Effector memory CD8-positive, alpha-beta T cell (primary cell): ENCODE measurements around the gene KCNQ1.

Experiments
- ATAC-seq: fragments of 150-1000 bp; cut with Tn5 transposase; replicated peaks from 2 replicates; pipeline ENCODE4 v1.10.0; 2021; ENCODE audit warnings: mild to moderate bottlenecking, moderate library complexity
- DNase-seq, 3 experiments: peaks; one replicate each; pipeline ENCODE4 v3.0.0; 2021
- H3K27ac Mint-ChIP-seq, 2 donors: one replicate each; pipeline ENCODE4 v1.8.0; 2022; ENCODE audit warnings: mild to moderate bottlenecking in 2 of 2, mixed read lengths in 2 of 2, moderate library complexity in 2 of 2
- H3K27me3 Mint-ChIP-seq, 2 donors: one replicate each; pipeline ENCODE4 v1.8.0; 2022; ENCODE audit warnings: mixed read lengths in 2 of 2
- H3K36me3 Mint-ChIP-seq: one replicate; pipeline ENCODE4 v1.8.0; 2022; ENCODE audit warnings: mild to moderate bottlenecking, moderate library complexity, mixed read lengths; ENCODE audit not compliant: insufficient read depth
- H3K4me1 Mint-ChIP-seq, 2 donors: one replicate each; pipeline ENCODE4 v1.8.0; 2022; ENCODE audit warnings: low read depth in 2 of 2, mixed read lengths in 2 of 2
- H3K4me3 Mint-ChIP-seq, 2 donors: one replicate each; pipeline ENCODE4 v1.8.0; 2022; ENCODE audit warnings: mild to moderate bottlenecking in 2 of 2, mixed read lengths in 2 of 2, moderate library complexity in 2 of 2
- H3K9me3 Mint-ChIP-seq, 2 donors: one replicate each; pipeline ENCODE4 v1.8.0; 2022; ENCODE audit warnings: mixed read lengths in 2 of 2

Gene KCNQ1

GRCh38 chr11:2714871-2715270 lies 270.1 kb downstream of the KCNQ1 start:
- ATAC-seq (no peak), DNase-seq (no peak)
- H3K27ac Mint-ChIP-seq: no peak overlapping the region
- H3K4me3 Mint-ChIP-seq: no peak overlapping the region
- H3K36me3 Mint-ChIP-seq: no peaks in the 10 kb centered on the region
- peaks cover 0 to 1% of the 10 kb centered on the region in 2 donors for H3K4me1 Mint-ChIP-seq
- no peaks in the 10 kb centered on the region for H3K9me3 Mint-ChIP-seq
- peaks cover 0 to 27% of the 10 kb centered on the region in 2 donors for H3K27me3 Mint-ChIP-seq

GRCh38 chr11:2715716-2716350 lies 271.0 kb downstream of the KCNQ1 start:
- H3K36me3 Mint-ChIP-seq: no peaks in the 10 kb centered on the region
- no peaks in the 10 kb centered on the region for H3K9me3 Mint-ChIP-seq
- no peak for ATAC-seq
- H3K27me3 Mint-ChIP-seq: peaks cover 0 to 27% of the 10 kb centered on the region in 2 donors
- DNase-seq: no peak
- peaks cover 0 to 1% of the 10 kb centered on the region in 2 donors for H3K4me1 Mint-ChIP-seq
- no peak overlapping the region for H3K4me3 Mint-ChIP-seq
- no peak overlapping the region for H3K27ac Mint-ChIP-seq

GRCh38 chr11:2716376-2717095 lies 271.7 kb downstream of the KCNQ1 start:
- Mint-ChIP-seq H3K36me3 (no peaks in the 10 kb centered on the region), H3K9me3 (no peaks in the 10 kb centered on the region), H3K27ac (no peak overlapping the region), H3K27me3 (peaks cover 0 to 27% of the 10 kb centered on the region in 2 donors), H3K4me1 (peaks cover 0 to 1% of the 10 kb centered on the region in 2 donors), H3K4me3 (no peak overlapping the region)
- DNase-seq: no peak
- no peak for ATAC-seq

GRCh38 chr11:2717561-2718325 lies 272.9 kb downstream of the KCNQ1 start:
- Mint-ChIP-seq H3K36me3 (no peaks in the 10 kb centered on the region), H3K27ac (no peak overlapping the region), H3K4me3 (no peak overlapping the region), H3K4me1 (peaks cover 0 to 3% of the 10 kb centered on the region in 2 donors), H3K9me3 (no peaks in the 10 kb centered on the region), H3K27me3 (peaks cover 0 to 22% of the 10 kb centered on the region in 2 donors)
- DNase-seq (no peak), ATAC-seq (no peak)

GRCh38 chr11:2718817-2719438 lies 274.1 kb downstream of the KCNQ1 start:
- peaks cover 0 to 18% of the 10 kb centered on the region in 2 donors for H3K27me3 Mint-ChIP-seq

GRCh38 chr11:2719831-2720590 lies 275.2 kb downstream of the KCNQ1 start:
- ATAC-seq: no peak
- peaks cover 0 to 3% of the 10 kb centered on the region in 2 donors for H3K4me1 Mint-ChIP-seq
- no peak overlapping the region for H3K4me3 Mint-ChIP-seq
- H3K27ac Mint-ChIP-seq: no peak overlapping the region
- no peaks in the 10 kb centered on the region for H3K36me3 Mint-ChIP-seq
- no peaks in the 10 kb centered on the region for H3K9me3 Mint-ChIP-seq
- DNase-seq: no peak
- peaks cover 0 to 9% of the 10 kb centered on the region in 2 donors for H3K27me3 Mint-ChIP-seq

More at GRCh38 chr11:2718817-2719438, 274.1 kb downstream of the KCNQ1 start:
- peaks cover 0 to 3% of the 10 kb centered on the region in 2 donors for H3K4me1 Mint-ChIP-seq
- ATAC-seq: no peak
- no peak overlapping the region for H3K4me3 Mint-ChIP-seq
- no peak for DNase-seq
- no peaks in the 10 kb centered on the region for H3K9me3 Mint-ChIP-seq
- no peaks in the 10 kb centered on the region for H3K36me3 Mint-ChIP-seq
- H3K27ac Mint-ChIP-seq: no peak overlapping the region

GRCh38 chr11:2721210-2721916 lies 276.6 kb downstream of the KCNQ1 start:
- H3K36me3 Mint-ChIP-seq: no peaks in the 10 kb centered on the region
- ATAC-seq (no peak), DNase-seq (no peak)
- no peak overlapping the region for H3K27ac Mint-ChIP-seq
- H3K4me3 Mint-ChIP-seq: no peak overlapping the region
- peaks cover 0 to 9% of the 10 kb centered on the region in 2 donors for H3K27me3 Mint-ChIP-seq
- H3K9me3 Mint-ChIP-seq: no peaks in the 10 kb centered on the region
- H3K4me1 Mint-ChIP-seq: peaks cover 0 to 3% of the 10 kb centered on the region in 2 donors

- H3K4me1 Mint-ChIP-seq: peaks cover 0 to 3% of the 10 kb centered on the region in 2 donors
- no peak overlapping the region for H3K27ac Mint-ChIP-seq
- H3K9me3 Mint-ChIP-seq: no peaks in the 10 kb centered on the region
- no peak for ATAC-seq
- peaks cover 0 to 8% of the 10 kb centered on the region in 2 donors for H3K27me3 Mint-ChIP-seq
- no peaks in the 10 kb centered on the region for H3K36me3 Mint-ChIP-seq
- no peak overlapping the region for H3K4me3 Mint-ChIP-seq
- DNase-seq: no peak
Measured at GRCh38 chr11:2722955-2723354, 278.1 kb downstream of the KCNQ1 start.

GRCh38 chr11:2724104-2724503 lies 279.3 kb downstream of the KCNQ1 start:
- Mint-ChIP-seq H3K4me3 (no peak overlapping the region), H3K27ac (no peak overlapping the region), H3K9me3 (no peaks in the 10 kb centered on the region), H3K4me1 (peaks cover 0 to 4% of the 10 kb centered on the region in 2 donors), H3K36me3 (no peaks in the 10 kb centered on the region), H3K27me3 (no peaks in the 10 kb centered on the region)
- ATAC-seq: no peak
- DNase-seq: no peak

- H3K9me3 Mint-ChIP-seq: no peaks in the 10 kb centered on the region
- H3K27ac Mint-ChIP-seq: no peak overlapping the region
- no peaks in the 10 kb centered on the region for H3K36me3 Mint-ChIP-seq
- ATAC-seq (no peak), DNase-seq (no peak)
- H3K4me1 Mint-ChIP-seq: peaks cover 0 to 4% of the 10 kb centered on the region in 2 donors
- no peak overlapping the region for H3K4me3 Mint-ChIP-seq
- H3K27me3 Mint-ChIP-seq: no peaks in the 10 kb centered on the region
Measured at GRCh38 chr11:2724653-2725367, 280.0 kb downstream of the KCNQ1 start.

- Mint-ChIP-seq H3K9me3 (no peaks in the 10 kb centered on the region), H3K4me3 (no peak overlapping the region), H3K27me3 (no peaks in the 10 kb centered on the region), H3K27ac (no peak overlapping the region), H3K4me1 (peaks cover 0 to 4% of the 10 kb centered on the region in 2 donors), H3K36me3 (no peaks in the 10 kb centered on the region)
- DNase-seq (no peak), ATAC-seq (no peak)
Measured at GRCh38 chr11:2725368-2726300, 280.8 kb downstream of the KCNQ1 start.
